ENCODE data around the gene CBLN3.

GRCh38 chr14:24411443-24412389, 17.8 kb downstream of the CBLN3 start:
- TF ChIP-seq CTCF (IDR thresholded peaks at IDR 0.05; ENCODE audit: borderline replicate concordance, extremely low read depth, low read length, poor library complexity, severe bottlenecking): peak; percentile 67
- TF ChIP-seq EZH2 (IDR thresholded peaks at IDR 0.05; ENCODE audit: borderline replicate concordance, low read depth, low read length, severe bottlenecking): no peak

Data from DND-41 (cell line).